Testis (tissue), 3 donors: ENCODE data around the gene MESD. TPM values are rescaled to one million over a fixed set of nuclear protein-coding genes. Genes with fewer than 3 reads are reported as not detected.

Experiments used
- DNase-seq: peaks from one replicate; pipeline ENCODE4 v3.0.0-alpha.2; 2019
- H3K27ac ChIP-seq, 2 donors: fragments of 200-600 bp; sonication (generic); one replicate each; pipeline ENCODE4 v1.5.1; 2019
- H3K27me3 ChIP-seq: fragments of 200-600 bp; sonication (generic); one replicate; pipeline ENCODE4 v1.5.1; 2019
- H3K36me3 ChIP-seq: fragments of 200-600 bp; sonication (generic); one replicate; pipeline ENCODE4 v1.5.1; 2017; ENCODE audit warnings: low read depth; ENCODE audit errors: missing control alignments
- H3K4me1 ChIP-seq: fragments of 200-600 bp; sonication (generic); one replicate; pipeline ENCODE4 v1.5.1; 2019
- H3K4me3 ChIP-seq, 2 donors: fragments of 200-600 bp; sonication (generic); one replicate each; pipeline ENCODE4 v1.5.1; 2017 to 2019
- H3K9me3 ChIP-seq: fragments of 200-600 bp; sonication (generic); one replicate; pipeline ENCODE4 v1.5.1; 2017
- POLR2A ChIP-seq: fragments of 450-650 bp; IDR thresholded peaks from one replicate; pipeline ENCODE4 v1.6.1; 2017; ENCODE audit warnings: antibody characterized with exemption, mild to moderate bottlenecking, moderate library complexity
- WGBS, 2 donors: methylation state at CpG; one replicate each; pipeline ENCODE4 v1.1.5; 2018; 5-methylcytosine and 5-hydroxymethylcytosine counted together
- intact Hi-C: fragments of 100-400 bp; cut with DNase I; formaldehyde crosslinking; loops from one replicate; pipeline ENCODE4 v1.15.1; 2023; ENCODE audit warnings: low total_unique reads
- polyA plus RNA-seq: library from polyadenylated mRNA; stranded (reverse); fragments of 350-450 nt; fragmentation: Illumina TruSeq; extraction: RNeasy Lipid Tissue Mini Kit (QIAGEN cat#74804); gene quantifications from one replicate; pipeline ENCODE4 v1.2.3, GENCODE V29; 2014; ENCODE audit warnings: low read depth, low replicate concordance; ENCODE audit not compliant: insufficient read depth
- total RNA-seq, 2 donors: library from RNA; depleted of rRNA; stranded (reverse); fragments of >200 nt; gene quantifications; one replicate each; pipeline ENCODE4 v1.2.3, GENCODE V29; 2016
- TF ChIP-seq, protein P1 (sequence below), 3 experiments: fragments of 450-650 bp in 2 of 3; fragments of 200-600 bp in 1 of 3; sonication (generic) in 1 of 3; IDR thresholded peaks; one replicate each; pipeline ENCODE4 v1.5.1; 2016 to 2019; ENCODE audit warnings: antibody characterized with exemption in 3 of 3, mild to moderate bottlenecking in 2 of 3, moderate library complexity in 1 of 3

The MESD gene
- total and polyA plus RNA-seq, 3 donors from 2014 or later = 26.0 to 39.8 (median 38.5) TPM

- H3K4me3 ChIP-seq = peak within 1 kb of the TSS; percentile 92 to 96
- peak; percentile 89 for DNase-seq
- H3K27ac ChIP-seq = peak within 1 kb of the TSS; percentile 84 to 95
- 0% methylated on average over 4 to 65 of the region's 66 CpGs for WGBS, 2 donors
- H3K4me1 ChIP-seq = no peaks in the 10 kb centered on the region
- no peaks in the 10 kb centered on the region for H3K9me3 ChIP-seq
- intact Hi-C loops = no loop called here
- H3K27me3 ChIP-seq = no peaks in the 10 kb centered on the region
- no peaks in the 10 kb centered on the region for H3K36me3 ChIP-seq
- TF ChIP-seq POLR2A = no peak
- TF ChIP-seq, protein P1, sequence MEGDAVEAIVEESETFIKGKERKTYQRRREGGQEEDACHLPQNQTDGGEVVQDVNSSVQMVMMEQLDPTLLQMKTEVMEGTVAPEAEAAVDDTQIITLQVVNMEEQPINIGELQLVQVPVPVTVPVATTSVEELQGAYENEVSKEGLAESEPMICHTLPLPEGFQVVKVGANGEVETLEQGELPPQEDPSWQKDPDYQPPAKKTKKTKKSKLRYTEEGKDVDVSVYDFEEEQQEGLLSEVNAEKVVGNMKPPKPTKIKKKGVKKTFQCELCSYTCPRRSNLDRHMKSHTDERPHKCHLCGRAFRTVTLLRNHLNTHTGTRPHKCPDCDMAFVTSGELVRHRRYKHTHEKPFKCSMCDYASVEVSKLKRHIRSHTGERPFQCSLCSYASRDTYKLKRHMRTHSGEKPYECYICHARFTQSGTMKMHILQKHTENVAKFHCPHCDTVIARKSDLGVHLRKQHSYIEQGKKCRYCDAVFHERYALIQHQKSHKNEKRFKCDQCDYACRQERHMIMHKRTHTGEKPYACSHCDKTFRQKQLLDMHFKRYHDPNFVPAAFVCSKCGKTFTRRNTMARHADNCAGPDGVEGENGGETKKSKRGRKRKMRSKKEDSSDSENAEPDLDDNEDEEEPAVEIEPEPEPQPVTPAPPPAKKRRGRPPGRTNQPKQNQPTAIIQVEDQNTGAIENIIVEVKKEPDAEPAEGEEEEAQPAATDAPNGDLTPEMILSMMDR (IDR thresholded peaks at IDR 0.05) = no peak
Observed at GRCh38 chr15:81000624-81001151, 11.1 kb upstream of the MESD start, which contains the start of gene TLNRD1. TSS of gene TLNRD1 (plus strand) at chr15:81000923. CDS start at chr15:81002272, 1,349 bp downstream.

DNA sequence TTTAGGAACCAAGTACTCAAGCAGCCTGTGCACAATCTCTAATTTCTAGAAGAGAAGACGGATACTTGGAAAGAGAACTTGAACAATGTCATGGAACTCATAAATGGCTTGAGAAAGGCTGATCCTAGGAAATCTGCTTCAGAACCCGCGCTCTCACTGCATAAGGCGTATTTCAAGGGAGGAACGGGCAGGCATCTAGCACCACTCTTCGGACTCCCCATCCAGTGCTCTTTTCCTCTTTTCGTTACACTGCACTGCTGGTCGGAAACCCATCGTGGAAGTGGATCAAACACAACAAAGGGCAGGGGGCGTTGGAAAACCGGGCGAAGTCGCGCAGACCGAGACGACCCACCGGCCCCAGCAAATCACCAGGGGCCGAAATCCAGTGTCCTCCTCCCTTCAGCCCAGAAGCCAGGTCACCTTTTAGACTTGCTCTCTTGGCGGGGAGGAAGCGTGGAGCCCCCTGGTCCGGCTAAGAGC is 10.6 kb upstream of the MESD start:
- peak overlapping the region; percentile 84 to 95 for H3K27ac ChIP-seq
- DNase-seq = no peak
- H3K27me3 ChIP-seq = no peaks in the 10 kb centered on the region
- H3K9me3 ChIP-seq = no peaks in the 10 kb centered on the region
- TF ChIP-seq, protein P1 (IDR thresholded peaks at IDR 0.05) = no peak
- no peak for TF ChIP-seq POLR2A
- peak overlapping the region; percentile 92 to 96 for H3K4me3 ChIP-seq
- 6 to 10% methylated on average over 18 to 21 of the region's 21 CpGs for WGBS, 2 donors
- H3K4me1 ChIP-seq = no peaks in the 10 kb centered on the region
- intact Hi-C loops = no loop called here
- H3K36me3 ChIP-seq = no peaks in the 10 kb centered on the region

DNA sequence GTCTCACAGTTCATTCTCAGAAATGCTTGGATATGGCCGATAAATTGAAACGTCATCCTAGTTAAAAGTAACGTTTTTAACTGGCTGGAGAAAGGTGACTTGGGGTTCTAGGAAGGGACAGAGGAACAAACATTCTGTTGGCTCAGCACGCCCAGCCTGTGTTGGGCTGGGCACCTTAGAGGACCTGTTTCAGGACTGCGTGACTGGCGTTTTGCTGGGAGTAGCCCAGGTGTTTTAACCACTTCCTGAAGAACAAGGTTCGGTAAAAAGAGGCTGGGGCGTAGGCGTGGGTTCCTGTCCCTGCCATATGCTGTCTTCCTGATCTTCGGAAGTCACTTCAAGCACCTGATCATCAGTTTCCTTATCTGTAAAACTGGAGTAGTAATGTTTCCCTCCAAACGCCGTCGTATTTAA is 10.0 kb upstream of the MESD start:
- no peaks in the 10 kb centered on the region for H3K27me3 ChIP-seq
- intact Hi-C loops = no loop called here
- DNase-seq = no peak
- no peaks in the 10 kb centered on the region for H3K9me3 ChIP-seq
- H3K4me1 ChIP-seq = no peaks in the 10 kb centered on the region
- peak overlapping the region in 1 of 2 donors; percentile 96 for H3K4me3 ChIP-seq
- 35 to 62% methylated on average over 13 of the region's 13 CpGs for WGBS, 2 donors
- H3K36me3 ChIP-seq = no peaks in the 10 kb centered on the region
- H3K27ac ChIP-seq = peak overlapping the region; percentile 84 to 95
- no peak for TF ChIP-seq POLR2A
- TF ChIP-seq, protein P1 (IDR thresholded peaks at IDR 0.05) = no peak

GRCh38 chr15:80998251-80998650 is 8.6 kb upstream of the MESD start:
- no peaks in the 10 kb centered on the region for H3K27me3 ChIP-seq
- no peaks in the 10 kb centered on the region for H3K4me1 ChIP-seq
- TF ChIP-seq POLR2A = no peak
- TF ChIP-seq, protein P1 (IDR thresholded peaks at IDR 0.05) = no peak
- H3K9me3 ChIP-seq = no peaks in the 10 kb centered on the region
- H3K27ac ChIP-seq = peak overlapping the region in 1 of 2 donors; percentile 36
- WGBS, 2 donors = 62 to 88% methylated on average over 1 of the region's 1 CpG
- DNase-seq = no peak
- H3K36me3 ChIP-seq = no peaks in the 10 kb centered on the region
- intact Hi-C loops = no loop called here
- H3K4me3 ChIP-seq = no peak overlapping the region

- TF ChIP-seq, protein P1 (IDR thresholded peaks at IDR 0.05) = no peak
- no peak for TF ChIP-seq POLR2A
- Histone ChIP-seq H3K4me3 (no peak overlapping the region), H3K36me3 (no peaks in the 10 kb centered on the region), H3K4me1 (no peaks in the 10 kb centered on the region), H3K9me3 (no peaks in the 10 kb centered on the region), H3K27me3 (no peaks in the 10 kb centered on the region), H3K27ac (no peak overlapping the region)
- WGBS, 2 donors = 100% methylated on average over 1 of the region's 1 CpG
- no peak for DNase-seq
- intact Hi-C loops = no loop called here
Observed at GRCh38 chr15:80997692-80998091, 8.1 kb upstream of the MESD start.
